Lung (tissue), 12 donors: ENCODE data around the gene CSGALNACT2. TPM values are rescaled to one million over a fixed set of nuclear protein-coding genes. Genes with fewer than 3 reads are reported as not detected.
"Not testable (repeated sequence)": the region's sequence is repeated elsewhere in the genome, so short reads cannot be mapped to it uniquely, and the experiment has no call there.

Source experiments
- ATAC-seq: fragments of 200-7000 bp; cut with Tn5 transposase; one replicate; pipeline ENCODE4 v1.9.1; 2020; ENCODE audit warnings: moderate number of reproducible peaks; ENCODE audit not compliant: insufficient read depth, low FRiP score
- DNase-seq, 3 donors: peaks; one replicate each; pipeline ENCODE4 v3.0.0-alpha.2; 2013 to 2017
- H3K27ac ChIP-seq, 2 donors: one replicate each; pipeline ENCODE4 v1.5.1; 2013; ENCODE audit warnings: mild to moderate bottlenecking in 2 of 2, moderate library complexity in 2 of 2, control low read depth in 1 of 2, inconsistent platforms in 1 of 2, low read depth in 1 of 2, low read length in 1 of 2
- H3K27me3 ChIP-seq, 3 donors: one replicate each; pipeline ENCODE4 v1.5.1; 2013; ENCODE audit warnings: low read length in 2 of 3; ENCODE audit not compliant: control insufficient read depth in 3 of 3, insufficient read depth in 3 of 3
- H3K36me3 ChIP-seq, 4 donors: one replicate each; pipeline ENCODE4 v1.5.1; 2013; ENCODE audit warnings: low read length in 4 of 4, mild to moderate bottlenecking in 1 of 4, moderate library complexity in 1 of 4; ENCODE audit not compliant: control insufficient read depth in 4 of 4, insufficient read depth in 4 of 4
- H3K4me1 ChIP-seq, 5 donors: one replicate each; pipeline ENCODE4 v1.5.1; 2013; ENCODE audit warnings: low read length in 5 of 5, mild to moderate bottlenecking in 2 of 5, moderate library complexity in 1 of 5; ENCODE audit not compliant: control insufficient read depth in 5 of 5, insufficient read depth in 5 of 5
- H3K4me3 ChIP-seq: one replicate; pipeline ENCODE4 v1.5.1; 2013; ENCODE audit warnings: mild to moderate bottlenecking, control low read depth, moderate library complexity
- H3K9ac ChIP-seq, 2 donors: one replicate each; pipeline ENCODE4 v1.5.1; 2013; ENCODE audit warnings: low read length in 2 of 2, control low read depth in 1 of 2; ENCODE audit not compliant: insufficient read depth in 1 of 2
- H3K9me3 ChIP-seq, 4 donors: one replicate each; pipeline ENCODE4 v1.5.1; 2013; ENCODE audit warnings: low read length in 3 of 4, mild to moderate bottlenecking in 1 of 4, moderate library complexity in 1 of 4; ENCODE audit not compliant: control insufficient read depth in 4 of 4, insufficient read depth in 3 of 4
- WGBS, 2 donors: extraction: QIAGEN DNeasy Blood & Tissue Kit; methylation state at CpG; one replicate each; pipeline ENCODE4 v1.1.7; 2013; 5-methylcytosine and 5-hydroxymethylcytosine counted together
- polyA plus RNA-seq, 2 donors: library from polyadenylated mRNA; stranded (reverse); fragments of 200-250 nt; gene quantifications; one replicate each; pipeline ENCODE4 v1.2.1, GENCODE V29; 2013
- total RNA-seq, 2 donors: library from RNA; depleted of rRNA in 1 of 2; stranded (reverse); fragments of >200 nt in 1 of 2; gene quantifications; one replicate each; pipeline ENCODE4 v1.2.1, GENCODE V29; 2014 to 2021
- TF ChIP-seq, protein P1 (sequence below): IDR thresholded peaks from 2 replicates; pipeline ENCODE4 v1.5.1; 2012; ENCODE audit warnings: mild to moderate bottlenecking; ENCODE audit errors: control extremely low read depth, extremely low read depth
- donor health status: control.
- donor health status: control.
- donor health status: Bipolar disorder and iron deficiency.
- donor health status: healthy.
- donor health status: DM: yes; HTN: yes; CAD: no.

Gene CSGALNACT2
- total and polyA plus RNA-seq, 4 donors, result 9.8 to 48.4 (median 33.3) TPM

DNA sequence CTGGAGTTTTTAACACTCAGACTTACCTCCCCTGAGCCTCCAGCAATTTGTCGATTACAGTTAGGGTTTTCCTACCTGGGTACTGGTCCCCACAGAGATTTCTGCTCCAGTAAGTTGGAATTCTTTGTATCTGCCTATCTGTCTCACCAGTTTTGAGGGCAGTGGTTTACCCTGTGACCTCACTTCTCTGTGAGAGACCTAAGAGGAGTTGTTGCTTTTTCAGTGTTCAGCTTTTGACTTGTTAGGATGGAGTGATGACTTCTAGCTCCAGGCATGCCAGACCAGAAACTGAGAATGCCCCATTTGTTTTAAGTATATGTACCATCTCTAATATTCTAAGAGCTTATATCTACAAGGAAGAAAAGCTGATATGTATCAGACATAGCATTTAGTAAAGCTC lies 42.9 kb downstream of the CSGALNACT2 start:
- Histone ChIP-seq H3K4me1 (no peaks in the 10 kb centered on the region), H3K4me3 (no peak overlapping the region), H3K9me3 (peaks cover 0 to 4% (median 0%) of the 10 kb centered on the region in 4 donors), H3K9ac (no peak overlapping the region), H3K27ac (no peak overlapping the region), H3K36me3 (peaks cover 22 to 45% (median 37%) of the 10 kb centered on the region in 4 donors), H3K27me3 (no peaks in the 10 kb centered on the region)
- DNase-seq (no peak), ATAC-seq (no peak)
- TF ChIP-seq, protein P1, sequence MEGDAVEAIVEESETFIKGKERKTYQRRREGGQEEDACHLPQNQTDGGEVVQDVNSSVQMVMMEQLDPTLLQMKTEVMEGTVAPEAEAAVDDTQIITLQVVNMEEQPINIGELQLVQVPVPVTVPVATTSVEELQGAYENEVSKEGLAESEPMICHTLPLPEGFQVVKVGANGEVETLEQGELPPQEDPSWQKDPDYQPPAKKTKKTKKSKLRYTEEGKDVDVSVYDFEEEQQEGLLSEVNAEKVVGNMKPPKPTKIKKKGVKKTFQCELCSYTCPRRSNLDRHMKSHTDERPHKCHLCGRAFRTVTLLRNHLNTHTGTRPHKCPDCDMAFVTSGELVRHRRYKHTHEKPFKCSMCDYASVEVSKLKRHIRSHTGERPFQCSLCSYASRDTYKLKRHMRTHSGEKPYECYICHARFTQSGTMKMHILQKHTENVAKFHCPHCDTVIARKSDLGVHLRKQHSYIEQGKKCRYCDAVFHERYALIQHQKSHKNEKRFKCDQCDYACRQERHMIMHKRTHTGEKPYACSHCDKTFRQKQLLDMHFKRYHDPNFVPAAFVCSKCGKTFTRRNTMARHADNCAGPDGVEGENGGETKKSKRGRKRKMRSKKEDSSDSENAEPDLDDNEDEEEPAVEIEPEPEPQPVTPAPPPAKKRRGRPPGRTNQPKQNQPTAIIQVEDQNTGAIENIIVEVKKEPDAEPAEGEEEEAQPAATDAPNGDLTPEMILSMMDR, result no peak
- 99 to 100% methylated on average over 1 of the region's 1 CpG for WGBS, 2 donors

DNA sequence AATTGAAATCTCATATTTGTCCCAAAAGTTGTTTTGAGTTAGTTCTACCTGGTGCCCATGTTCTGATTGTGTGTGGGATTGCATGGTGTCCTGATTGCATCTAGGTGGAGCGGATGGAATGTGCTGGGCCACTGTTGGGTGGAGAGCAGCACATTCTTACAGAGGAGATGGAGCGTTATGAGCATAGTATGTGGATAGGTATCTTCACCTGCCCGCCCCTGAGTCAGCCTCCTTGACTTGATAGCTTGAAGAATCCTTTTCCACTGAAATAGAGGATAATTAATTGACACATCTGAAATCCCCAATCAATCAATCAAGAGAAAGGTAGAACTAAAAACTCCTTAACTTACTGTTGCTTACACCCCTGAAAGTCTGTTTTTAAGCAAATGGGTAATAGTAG lies 45.5 kb downstream of the CSGALNACT2 start:
- not testable (repeated sequence) for H3K27ac ChIP-seq, H3K4me3 ChIP-seq, H3K27me3 ChIP-seq, H3K9ac ChIP-seq, ATAC-seq, H3K4me1 ChIP-seq, H3K9me3 ChIP-seq, DNase-seq
- WGBS, 2 donors, result 98% methylated on average over 3 of the region's 3 CpGs
- peaks cover 20 to 34% (median 27%) of the 10 kb centered on the region in 4 donors for H3K36me3 ChIP-seq

DNA sequence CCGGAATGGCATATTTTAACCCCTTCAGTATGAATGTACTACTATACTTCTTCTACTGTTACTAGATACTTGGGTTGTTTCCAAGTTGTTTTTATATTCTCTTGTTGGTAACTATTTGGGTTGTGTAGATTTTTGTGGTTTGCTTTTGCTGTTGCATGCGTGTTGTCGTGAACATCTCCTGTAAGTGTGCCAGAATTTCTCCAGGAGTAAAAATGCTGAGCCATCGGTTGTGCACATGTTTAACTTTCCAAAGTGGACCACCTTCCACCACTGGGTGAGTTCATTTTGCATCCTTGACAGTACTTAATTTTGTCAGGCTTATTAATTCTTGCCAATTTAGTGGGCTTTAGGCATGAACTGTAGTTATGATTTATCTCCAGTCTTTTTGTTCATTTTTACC lies 47.9 kb downstream of the CSGALNACT2 start:
- no peak overlapping the region for H3K4me3 ChIP-seq
- no peaks in the 10 kb centered on the region for H3K4me1 ChIP-seq
- H3K36me3 ChIP-seq, result peaks cover 5 to 28% (median 18%) of the 10 kb centered on the region in 4 donors
- ATAC-seq (no peak), DNase-seq (no peak)
- no peaks in the 10 kb centered on the region for H3K9me3 ChIP-seq
- no peak overlapping the region for H3K27ac ChIP-seq
- 89 to 95% methylated on average over 4 of the region's 4 CpGs for WGBS, 2 donors
- TF ChIP-seq, protein P1, result no peak
- no peak overlapping the region for H3K9ac ChIP-seq
- no peaks in the 10 kb centered on the region for H3K27me3 ChIP-seq

DNA sequence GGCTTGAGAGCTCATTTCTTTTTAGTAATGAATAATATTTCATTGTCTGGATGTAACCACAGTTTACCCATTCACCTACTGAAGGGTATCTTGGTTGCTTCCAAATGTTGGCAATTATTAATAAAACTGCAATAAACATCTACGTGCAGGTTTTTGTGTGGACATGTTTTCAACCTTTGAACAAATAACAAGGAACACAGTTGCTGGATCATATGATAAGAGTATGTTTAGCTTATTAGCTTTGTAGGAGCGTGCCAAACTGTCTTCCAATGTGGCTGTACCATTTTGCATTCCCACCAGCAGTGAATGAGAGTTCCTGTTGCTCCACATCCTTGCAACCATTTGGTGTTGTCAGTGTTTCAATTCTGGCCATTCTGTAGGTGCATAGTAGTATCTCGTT lies 49.0 kb downstream of the CSGALNACT2 start:
- Histone ChIP-seq H3K9me3 (no peaks in the 10 kb centered on the region), H3K4me3 (no peak overlapping the region), H3K36me3 (peaks cover 4 to 28% (median 11%) of the 10 kb centered on the region in 4 donors), H3K4me1 (no peaks in the 10 kb centered on the region), H3K27me3 (no peaks in the 10 kb centered on the region), H3K9ac (no peak overlapping the region), H3K27ac (no peak overlapping the region)
- DNase-seq, result no peak
- ATAC-seq, result no peak
- TF ChIP-seq, protein P1, result no peak
- WGBS, 2 donors, result 98% methylated on average over 3 of the region's 3 CpGs
